Esophagus mucosa (tissue), 1 donor: ENCODE measurements around the gene TMEM14C. TPM values are rescaled to one million over a fixed set of nuclear protein-coding genes. Genes with fewer than 3 reads are reported as not detected.

Source experiments
- ATAC-seq: fragments of 200-7000 bp; cut with Tn5 transposase; one replicate; pipeline ENCODE4 v1.9.1; 2020
- total RNA-seq: library from RNA; stranded (reverse); gene quantifications from one replicate; pipeline ENCODE4 v1.2.4, GENCODE V29; 2023
- donor health status: DM: yes; HTN: yes; CAD: no.

TMEM14C gene
- total RNA-seq, 1 donor from 2014 or later, result 64.5 TPM

- ATAC-seq, result no peak
Measured at GRCh38 chr6:10771371-10771894, 48.6 kb downstream of the TMEM14C start.

DNA sequence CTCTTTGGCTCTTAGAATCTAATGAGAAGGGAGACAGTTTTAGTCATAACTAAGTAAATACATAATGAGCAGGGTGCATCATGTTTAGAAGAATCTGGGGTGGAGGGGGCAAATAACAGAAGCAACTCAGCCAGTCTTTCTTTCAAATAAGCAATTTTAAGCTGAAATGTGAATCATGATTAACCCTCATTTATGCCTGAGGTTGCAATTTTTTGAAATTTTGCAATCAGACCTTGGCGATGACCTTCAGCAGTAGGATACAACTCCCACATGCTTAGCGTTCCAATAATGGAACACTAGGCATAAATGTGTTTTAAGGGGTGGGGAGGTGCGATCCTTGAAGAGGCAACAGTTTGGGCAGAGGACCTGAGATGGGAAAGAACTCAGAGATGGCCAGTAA lies 55.4 kb downstream of the TMEM14C start:
- no peak for ATAC-seq

- no peak for ATAC-seq
Measured at GRCh38 chr6:10779076-10779475, 56.2 kb downstream of the TMEM14C start.

Other genes with a start within 250 kb of the TMEM14C start
- gene GCNT2, start 201.7 kb upstream of the TMEM14C start, total RNA-seq, result 8.1 TPM
- gene C6orf52, start 28.5 kb upstream of the TMEM14C start, total RNA-seq, result 0.84 TPM
- gene PAK1IP1, start 28.1 kb upstream of the TMEM14C start, total RNA-seq, result 15.3 TPM
- gene TMEM14B, start 24.7 kb downstream of the TMEM14C start, total RNA-seq, result 49.3 TPM
- not detected for gene MAK, start 115.5 kb downstream of the TMEM14C start, total RNA-seq
- not detected for gene GCM2, start 159.0 kb downstream of the TMEM14C start, total RNA-seq
- gene SYCP2L, start 164.0 kb downstream of the TMEM14C start, total RNA-seq, result not detected